Karpas-422 (cell line): ENCODE measurements around the gene PPP2R1A. TPM values are rescaled to one million over a fixed set of nuclear protein-coding genes. Genes with fewer than 3 reads are reported as not detected.

ENCODE experiments used
- DNase-seq: peaks from one replicate; pipeline ENCODE4 v3.0.0-alpha.2; 2015
- H2AFZ ChIP-seq: fragments of 200-600 bp; sonication (generic); 2 replicates; pipeline ENCODE4 v1.6.1; 2014; ENCODE audit warnings: antibody characterized with exemption, low read length, mixed read lengths
- H3K27ac ChIP-seq: fragments of 200-600 bp; sonication (generic); 2 replicates; pipeline ENCODE4 v1.5.1; 2014; ENCODE audit warnings: mild to moderate bottlenecking, low read length, moderate library complexity
- H3K27me3 ChIP-seq: fragments of 200-600 bp; sonication (generic); 2 replicates; pipeline ENCODE4 v1.6.1; 2014; ENCODE audit warnings: low read length, mixed read lengths
- H3K36me3 ChIP-seq: fragments of 200-600 bp; sonication (generic); 2 replicates; pipeline ENCODE4 v1.6.1; 2014; ENCODE audit warnings: low read length, mixed read lengths; ENCODE audit not compliant: insufficient read depth
- H3K4me1 ChIP-seq: fragments of 200-600 bp; sonication (generic); 2 replicates; pipeline ENCODE4 v1.6.1; 2014; ENCODE audit warnings: mild to moderate bottlenecking, low read length, mixed read lengths
- H3K4me2 ChIP-seq: fragments of 200-600 bp; sonication (generic); 2 replicates; pipeline ENCODE4 v1.6.1; 2014; ENCODE audit warnings: low read length, low read depth, mild to moderate bottlenecking; ENCODE audit not compliant: poor library complexity, severe bottlenecking
- H3K4me3 ChIP-seq: fragments of 200-600 bp; sonication (generic); 2 replicates; pipeline ENCODE4 v1.5.1; 2014; ENCODE audit warnings: mild to moderate bottlenecking, antibody characterized with exemption, low read length, mixed read lengths
- H3K79me2 ChIP-seq: fragments of 200-600 bp; sonication (generic); 2 replicates; pipeline ENCODE4 v1.6.1; 2014; ENCODE audit warnings: mild to moderate bottlenecking, low read length, mixed read lengths
- H3K9ac ChIP-seq: fragments of 200-600 bp; sonication (generic); 2 replicates; pipeline ENCODE4 v1.6.0; 2014; ENCODE audit warnings: low read length
- H3K9me2 ChIP-seq: fragments of 200-600 bp; sonication (generic), shearing (Covaris generic); replicated peaks from 2 replicates; pipeline ENCODE4 v1.6.0; 2014; ENCODE audit warnings: mild to moderate bottlenecking, low read length, moderate library complexity; ENCODE audit not compliant: insufficient read depth
- H3K9me3 ChIP-seq: fragments of 300-700, 200-600 bp; sonication (generic); 2 replicates; pipeline ENCODE4 v1.6.1; 2014; ENCODE audit warnings: low read length, mixed read lengths
- H4K20me1 ChIP-seq: fragments of 200-600 bp; sonication (generic); 2 replicates; pipeline ENCODE4 v1.6.1; 2014; ENCODE audit warnings: mild to moderate bottlenecking, antibody characterized with exemption, low read length, low read depth; ENCODE audit not compliant: insufficient read depth
- small RNA-seq: library from RNA; depleted of rRNA; stranded (forward); fragments of <200 nt; gene quantifications from one replicate; pipeline ENCODE3, GENCODE V24; 2014
- total RNA-seq: library from RNA; depleted of rRNA; stranded (reverse); fragments of >200 nt; shearing (Covaris generic); gene quantifications from 2 replicates; pipeline ENCODE4 v1.2.3, GENCODE V29; 2014; ENCODE audit warnings: low replicate concordance; rRNA removed

PPP2R1A gene
- total RNA-seq, 1 experiment from 2014 or later, result 169 TPM

- peaks cover 71% of the 10 kb centered on the region for H3K36me3 ChIP-seq
- H3K4me3 ChIP-seq, result no peak overlapping the region
- H3K9me3 ChIP-seq, result peaks cover 40% of the 10 kb centered on the region
- no peaks in the 10 kb centered on the region for H3K27me3 ChIP-seq
- H2AFZ ChIP-seq, result no peak overlapping the region
- no peaks in the 10 kb centered on the region for H3K9me2 ChIP-seq
- peaks cover 89% of the 10 kb centered on the region for H3K79me2 ChIP-seq
- peaks cover 13% of the 10 kb centered on the region for H3K4me1 ChIP-seq
- DNase-seq, result no peak
- H4K20me1 ChIP-seq, result no peaks in the 10 kb centered on the region
- H3K4me2 ChIP-seq, result no peak overlapping the region
- no peak overlapping the region for H3K27ac ChIP-seq
- H3K9ac ChIP-seq, result no peak overlapping the region
Observed at GRCh38 chr19:52273301-52273700, 83.4 kb downstream of the PPP2R1A start.

DNA sequence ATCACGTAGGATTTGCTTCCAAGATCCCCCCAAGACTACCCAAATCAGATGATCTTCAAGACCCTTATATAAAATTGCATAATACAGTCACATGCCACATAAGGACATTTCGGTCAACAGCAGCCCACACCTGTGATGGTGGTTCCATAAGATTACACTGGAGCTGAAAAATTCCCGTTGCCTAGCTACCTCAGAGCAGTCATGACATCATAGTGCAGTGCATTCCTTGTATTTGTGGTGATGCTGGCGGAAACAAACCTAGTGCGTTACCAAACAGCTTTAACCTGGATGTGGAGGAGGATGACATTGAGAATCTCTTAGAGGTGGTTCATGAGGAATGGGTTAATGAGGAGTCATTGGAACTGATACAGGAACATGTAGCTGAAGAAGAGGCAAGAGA lies 84.3 kb downstream of the PPP2R1A start:
- Histone ChIP-seq H3K9ac (no peak overlapping the region), H2AFZ (no peak overlapping the region), H3K9me2 (no peaks in the 10 kb centered on the region), H4K20me1 (no peaks in the 10 kb centered on the region), H3K27me3 (no peaks in the 10 kb centered on the region), H3K27ac (no peak overlapping the region), H3K4me3 (no peak overlapping the region), H3K9me3 (peaks cover 45% of the 10 kb centered on the region), H3K36me3 (peaks cover 80% of the 10 kb centered on the region), H3K4me1 (peaks cover 8% of the 10 kb centered on the region), H3K4me2 (no peak overlapping the region), H3K79me2 (peaks cover 98% of the 10 kb centered on the region)
- no peak for DNase-seq

DNA sequence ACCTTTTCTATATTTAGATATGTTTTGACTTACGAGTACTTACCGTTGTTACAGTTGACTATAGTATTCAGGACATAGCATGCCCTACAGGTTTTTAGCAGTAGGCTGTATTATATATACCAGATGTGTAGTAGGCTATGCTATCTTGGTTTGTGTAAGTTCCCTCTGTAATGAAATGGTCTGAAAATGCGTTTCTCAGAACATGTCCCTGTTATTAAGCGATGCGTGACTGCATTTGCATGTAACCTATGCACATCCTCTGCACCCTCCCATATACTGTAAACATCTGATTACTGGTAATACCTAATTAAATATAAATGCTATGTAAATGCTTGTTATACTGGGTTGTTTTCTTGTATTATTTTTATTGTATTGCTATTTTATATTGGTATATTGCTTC lies 86.1 kb downstream of the PPP2R1A start:
- H3K27me3 ChIP-seq, result no peaks in the 10 kb centered on the region

GRCh38 chr19:52277471-52277870 lies 87.6 kb downstream of the PPP2R1A start:
- Histone ChIP-seq H3K27me3 (no peaks in the 10 kb centered on the region), H3K36me3 (peaks cover 83% of the 10 kb centered on the region), H3K4me3 (no peak overlapping the region), H3K4me1 (no peaks in the 10 kb centered on the region), H2AFZ (no peak overlapping the region), H3K27ac (no peak overlapping the region), H3K79me2 (peaks cover 100% of the 10 kb centered on the region), H4K20me1 (0 out of 2 replicates have a peak, but pooled peaks cover 3% of the 10 kb centered on the region), H3K4me2 (no peak overlapping the region), H3K9me2 (no peaks in the 10 kb centered on the region), H3K9me3 (peaks cover 34% of the 10 kb centered on the region), H3K9ac (no peak overlapping the region)
- DNase-seq, result no peak

More for the DNA sequence above, 86.1 kb downstream of the PPP2R1A start:
- no peak overlapping the region for H3K4me3 ChIP-seq
- H3K9ac ChIP-seq, result no peak overlapping the region
- H3K9me2 ChIP-seq, result no peaks in the 10 kb centered on the region
- peaks cover 100% of the 10 kb centered on the region for H3K79me2 ChIP-seq
- H3K9me3 ChIP-seq, result peaks cover 46% of the 10 kb centered on the region
- no peaks in the 10 kb centered on the region for H4K20me1 ChIP-seq
- DNase-seq, result no peak
- H3K36me3 ChIP-seq, result peaks cover 84% of the 10 kb centered on the region
- no peak overlapping the region for H3K27ac ChIP-seq
- H3K4me2 ChIP-seq, result no peak overlapping the region
- H3K4me1 ChIP-seq, result no peaks in the 10 kb centered on the region
- no peak overlapping the region for H2AFZ ChIP-seq

Small RNA genes within 50 kb of the gene (small RNA-seq; reads per million reads assigned to genes)
- gene MIR6801, result not detected
- not detected for gene RF00019
- 0.71 reads per million, percentile 20 among the genes with 10 or more reads in this experiment for gene RPL37P23

Other genes with a start within 250 kb of the PPP2R1A start
- gene ZNF350, start 203.2 kb upstream of the PPP2R1A start, total RNA-seq, result 3.3 and 12.7 TPM in 2 replicates
- gene ZNF615, start 181.8 kb upstream of the PPP2R1A start, total RNA-seq, result 9.6 and 11.8 TPM in 2 replicates
- 9.2 and 14.2 TPM in 2 replicates for gene ZNF614, start 161.7 kb upstream of the PPP2R1A start, total RNA-seq
- gene ZNF432, start 141.2 kb upstream of the PPP2R1A start, total RNA-seq, result 9.9 and 13.8 TPM in 2 replicates
- gene ZNF841, start 94.3 kb upstream of the PPP2R1A start, total RNA-seq, result not detected in 2 replicates
- 6.1 and 7.4 TPM in 2 replicates for gene ZNF616, start 50.1 kb upstream of the PPP2R1A start, total RNA-seq
- gene ZNF836, start 18.4 kb upstream of the PPP2R1A start, total RNA-seq, result 5.5 and 9.6 TPM in 2 replicates
- 13.9 and 23.3 TPM in 2 replicates for gene ZNF766, start 79.5 kb downstream of the PPP2R1A start, total RNA-seq
- gene ZNF480, start 107.1 kb downstream of the PPP2R1A start, total RNA-seq, result 26.7 and 33.9 TPM in 2 replicates
- 12.6 and 20.1 TPM in 2 replicates for gene ZNF610, start 146.2 kb downstream of the PPP2R1A start, total RNA-seq
- 9.0 and 12.7 TPM in 2 replicates for gene ZNF880, start 179.9 kb downstream of the PPP2R1A start, total RNA-seq
- gene ZNF528, start 207.8 kb downstream of the PPP2R1A start, total RNA-seq, result 9.8 and 11.1 TPM in 2 replicates
- not detected in 2 replicates for gene ZNF534, start 239.1 kb downstream of the PPP2R1A start, total RNA-seq